Mammary epithelial cell (primary cell): ENCODE data around the gene POC1A.

Experiments used
- CTCF ChIP-seq, 2 donors: IDR thresholded peaks in 1 of 2; conservative IDR thresholded peaks in 1 of 2; 2 replicates each; pipeline ENCODE4 v1.5.1; 2011 to 2012; ENCODE audit warnings: inconsistent platforms in 2 of 2, low read length in 2 of 2, mild to moderate bottlenecking in 2 of 2, control low read depth in 1 of 2, low read depth in 1 of 2; ENCODE audit not compliant: insufficient read depth in 1 of 2; ENCODE audit errors: extremely low read depth in 1 of 2
- EZH2 ChIP-seq: IDR thresholded peaks from 2 replicates; pipeline ENCODE4 v1.6.1; 2012; ENCODE audit warnings: low read length, inconsistent platforms, borderline replicate concordance

DNA sequence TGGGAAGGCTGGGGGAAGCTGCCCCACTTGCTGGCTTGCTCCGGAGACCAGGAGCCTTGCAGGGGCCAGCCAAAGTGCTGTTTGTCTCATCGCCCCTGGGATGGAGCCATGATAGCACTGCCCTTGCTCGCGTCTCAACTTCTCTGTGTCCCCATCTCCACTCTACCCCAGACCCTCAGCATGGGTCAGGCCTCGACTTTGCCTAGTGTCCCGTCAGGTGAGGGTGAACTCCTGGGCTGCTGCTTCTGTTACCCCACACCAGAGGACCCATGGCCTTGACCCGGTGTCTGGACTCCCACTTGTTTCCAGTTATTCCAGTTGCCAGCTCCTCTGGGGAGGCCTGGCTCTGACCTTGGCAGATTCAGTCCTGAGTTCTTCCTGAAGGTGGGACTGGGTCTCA lies 61.3 kb downstream of the POC1A start:
- TF ChIP-seq CTCF (conservative IDR thresholded peaks at IDR 0.05 in 1 of 2, IDR thresholded peaks at IDR 0.05 in 1 of 2; ENCODE audit: extremely low read depth in 1 of 2, insufficient read depth in 1 of 2, low read depth in 1 of 2, low read length in 2 of 2): no peak
- no peak for TF ChIP-seq EZH2
